Mesothelial cell of epicardium (in vitro differentiated cells): ENCODE results near the gene LPIN1. TPM values are rescaled to one million over a fixed set of nuclear protein-coding genes. Genes with fewer than 3 reads are reported as not detected.
"Not testable (repeated sequence)": the region's sequence is repeated elsewhere in the genome, so short reads cannot be mapped to it uniquely, and the experiment has no call there.

Source experiments
- DNase-seq, 2 experiments: peaks; one replicate each; pipeline ENCODE4 v3.0.0; 2021; ENCODE audit warnings: low spot score in 2 of 2; ENCODE audit not compliant: unreplicated experiment in 2 of 2
- H3K27ac Mint-ChIP-seq: 2 replicates; pipeline ENCODE4 v1.8.0; 2021; ENCODE audit warnings: mixed read lengths
- H3K27me3 Mint-ChIP-seq: 2 replicates; pipeline ENCODE4 v1.8.0; 2021; ENCODE audit warnings: low read depth, mixed read lengths
- H3K36me3 Mint-ChIP-seq: 2 replicates; pipeline ENCODE4 v1.8.0; 2021; ENCODE audit warnings: mixed read lengths
- H3K4me1 Mint-ChIP-seq: 2 replicates; pipeline ENCODE4 v1.8.0; 2021; ENCODE audit warnings: mixed read lengths
- H3K4me3 Mint-ChIP-seq: 2 replicates; pipeline ENCODE4 v1.8.0; 2021; ENCODE audit warnings: mild to moderate bottlenecking, moderate library complexity, mixed read lengths
- H3K9me3 Mint-ChIP-seq: 2 replicates; pipeline ENCODE4 v1.8.0; 2021; ENCODE audit warnings: mixed read lengths
- total RNA-seq: library from RNA; stranded (reverse); gene quantifications from 3 replicates; pipeline ENCODE4 v1.2.1, GENCODE V29; 2021
- TF ChIP-seq, protein P1 (sequence below): fragments of 200-600 bp; sonication (generic); IDR thresholded peaks from one replicate; pipeline ENCODE4 v1.5.0; 2021; ENCODE audit warnings: antibody characterized with exemption; ENCODE audit not compliant: unreplicated experiment

The LPIN1 gene
- total RNA-seq, 1 donor from 2014 or later, result 36.1 TPM

DNA sequence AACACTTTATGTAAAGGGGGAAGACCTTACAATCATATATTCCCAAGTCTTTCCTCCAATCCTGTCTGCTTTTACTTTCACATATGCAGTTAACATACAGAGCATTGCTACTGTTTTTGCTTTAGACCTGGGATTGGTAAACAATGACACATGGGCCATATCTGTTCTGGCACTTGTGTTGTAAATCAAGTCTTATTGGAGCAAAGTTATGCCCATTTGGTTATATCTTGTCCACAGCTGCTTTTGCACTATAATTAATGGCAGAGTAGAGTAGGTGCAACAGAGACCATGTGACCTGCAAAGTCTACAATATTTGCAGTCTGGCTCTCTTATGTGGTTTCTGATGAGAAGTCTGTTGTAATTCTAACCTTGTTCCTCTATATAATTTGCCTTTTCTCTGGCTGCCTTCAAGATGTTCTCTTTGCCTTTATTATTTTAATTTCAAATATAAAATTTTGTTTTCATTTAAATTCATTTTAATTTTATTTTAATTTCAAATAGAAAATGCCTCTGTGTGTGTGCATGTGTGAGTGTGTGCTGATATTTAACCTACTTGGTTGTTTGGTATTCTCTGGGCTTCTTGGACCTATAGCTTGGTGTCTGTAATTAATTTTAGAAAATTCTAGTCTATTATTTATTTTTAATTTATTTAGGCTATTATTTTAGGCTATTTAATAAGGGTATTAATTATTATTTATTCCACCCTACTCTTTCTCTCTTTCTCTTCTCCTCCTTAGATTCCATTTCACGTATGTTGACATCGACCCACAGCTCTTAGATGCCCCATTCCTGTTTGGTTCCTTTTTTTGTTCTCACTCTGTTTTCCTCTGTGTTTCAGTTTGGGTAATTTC, 16.8 kb upstream of the LPIN1 start:
- Mint-ChIP-seq H3K4me1 (peaks cover 16% of the 10 kb centered on the region), H3K9me3 (no peaks in the 10 kb centered on the region), H3K4me3 (no peak overlapping the region)

DNA sequence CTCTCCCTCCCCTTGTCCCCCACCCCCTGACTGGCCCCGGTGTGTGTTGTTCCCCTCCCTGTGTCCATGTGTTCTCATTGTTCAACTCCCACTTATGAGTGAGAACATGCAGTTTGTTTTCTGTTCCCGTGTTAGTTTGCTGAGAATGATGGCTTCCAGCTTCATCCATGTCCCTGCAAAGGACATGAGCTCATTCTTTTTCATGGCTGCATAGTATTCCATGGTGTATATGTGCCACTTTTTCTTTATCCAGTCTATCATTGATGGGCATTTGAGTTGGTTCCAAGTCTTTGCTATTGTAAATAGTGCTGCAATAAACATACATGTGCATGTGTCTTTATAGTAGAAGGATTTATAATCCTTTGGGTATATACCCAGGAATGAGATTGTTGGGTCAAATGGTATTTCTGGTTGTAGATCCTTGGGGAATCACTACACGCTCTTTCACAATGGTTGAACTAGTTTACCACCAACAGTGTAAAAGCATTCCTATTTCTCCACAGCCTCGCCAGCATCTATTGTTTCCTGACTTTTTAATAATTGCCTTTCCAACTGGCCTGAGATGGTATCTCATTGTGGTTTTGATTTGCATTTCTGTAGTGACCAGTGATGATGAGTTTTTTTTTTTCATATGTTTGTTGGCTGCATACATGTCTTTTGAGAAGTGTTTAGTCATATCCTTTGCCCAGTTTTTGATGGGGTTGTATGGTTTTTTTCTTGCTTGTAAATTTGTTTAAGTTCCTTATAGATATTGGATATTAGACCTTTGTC, 15.0 kb upstream of the LPIN1 start:
- DNase-seq, H3K27me3 Mint-ChIP-seq, H3K4me3 Mint-ChIP-seq: not testable (repeated sequence)

More for the DNA sequence above, 16.8 kb upstream of the LPIN1 start:
- Mint-ChIP-seq H3K27me3 (peaks cover 10% of the 10 kb centered on the region), H3K27ac (no peak overlapping the region), H3K36me3 (no peaks in the 10 kb centered on the region)
- TF ChIP-seq, protein P1, sequence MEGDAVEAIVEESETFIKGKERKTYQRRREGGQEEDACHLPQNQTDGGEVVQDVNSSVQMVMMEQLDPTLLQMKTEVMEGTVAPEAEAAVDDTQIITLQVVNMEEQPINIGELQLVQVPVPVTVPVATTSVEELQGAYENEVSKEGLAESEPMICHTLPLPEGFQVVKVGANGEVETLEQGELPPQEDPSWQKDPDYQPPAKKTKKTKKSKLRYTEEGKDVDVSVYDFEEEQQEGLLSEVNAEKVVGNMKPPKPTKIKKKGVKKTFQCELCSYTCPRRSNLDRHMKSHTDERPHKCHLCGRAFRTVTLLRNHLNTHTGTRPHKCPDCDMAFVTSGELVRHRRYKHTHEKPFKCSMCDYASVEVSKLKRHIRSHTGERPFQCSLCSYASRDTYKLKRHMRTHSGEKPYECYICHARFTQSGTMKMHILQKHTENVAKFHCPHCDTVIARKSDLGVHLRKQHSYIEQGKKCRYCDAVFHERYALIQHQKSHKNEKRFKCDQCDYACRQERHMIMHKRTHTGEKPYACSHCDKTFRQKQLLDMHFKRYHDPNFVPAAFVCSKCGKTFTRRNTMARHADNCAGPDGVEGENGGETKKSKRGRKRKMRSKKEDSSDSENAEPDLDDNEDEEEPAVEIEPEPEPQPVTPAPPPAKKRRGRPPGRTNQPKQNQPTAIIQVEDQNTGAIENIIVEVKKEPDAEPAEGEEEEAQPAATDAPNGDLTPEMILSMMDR, result no peak
- no peak for DNase-seq

DNA sequence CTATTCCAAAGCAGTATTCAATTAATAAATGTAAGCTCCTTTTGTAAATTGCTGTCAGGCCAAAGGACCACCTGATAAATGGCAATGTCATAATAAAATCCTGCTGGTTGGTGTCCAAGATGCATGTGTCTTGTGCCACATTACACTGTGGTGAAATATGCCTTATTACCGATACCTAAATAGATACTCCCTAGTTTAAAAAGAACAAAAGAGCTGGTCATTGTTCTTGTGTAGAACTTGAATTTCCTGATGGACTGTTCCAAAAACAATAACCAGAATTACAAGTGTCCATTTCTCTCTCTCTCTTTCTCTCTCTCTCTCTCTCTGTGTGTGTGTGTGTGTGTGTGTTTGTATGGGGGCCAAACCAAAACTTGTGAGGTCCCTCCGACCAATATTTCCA, 13.8 kb upstream of the LPIN1 start:
- Mint-ChIP-seq H3K27ac (no peak overlapping the region), H3K27me3 (peaks cover 6% of the 10 kb centered on the region), H3K36me3 (no peaks in the 10 kb centered on the region), H3K4me3 (no peak overlapping the region), H3K4me1 (peaks cover 5% of the 10 kb centered on the region), H3K9me3 (no peaks in the 10 kb centered on the region)
- DNase-seq, result no peak
- TF ChIP-seq, protein P1, result no peak

More for the DNA sequence above, 15.0 kb upstream of the LPIN1 start:
- H3K4me1 Mint-ChIP-seq, result peaks cover 10% of the 10 kb centered on the region
- not testable (repeated sequence) for H3K9me3 Mint-ChIP-seq, H3K36me3 Mint-ChIP-seq, H3K27ac Mint-ChIP-seq

DNA sequence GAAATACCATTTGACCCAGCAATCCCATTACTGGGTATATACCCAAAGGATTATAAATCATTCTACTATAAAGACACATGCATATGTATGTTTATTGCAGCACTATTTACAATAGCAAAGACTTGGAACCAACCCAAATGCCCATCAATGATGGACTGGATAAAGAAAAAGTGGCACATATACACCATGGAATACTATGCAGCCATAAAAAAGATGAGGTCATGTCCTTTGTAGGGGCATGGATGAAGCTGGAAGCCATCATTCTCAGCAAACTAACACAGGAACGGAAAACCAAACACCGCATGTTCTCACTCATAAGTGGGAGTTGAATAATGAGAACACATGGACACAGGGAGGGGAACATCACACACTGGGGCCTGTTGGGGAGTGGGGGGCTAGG, 8.6 kb upstream of the LPIN1 start:
- H3K36me3 Mint-ChIP-seq, H3K9me3 Mint-ChIP-seq, H3K4me1 Mint-ChIP-seq, H3K27me3 Mint-ChIP-seq, DNase-seq, H3K27ac Mint-ChIP-seq, H3K4me3 Mint-ChIP-seq: not testable (repeated sequence)

DNA sequence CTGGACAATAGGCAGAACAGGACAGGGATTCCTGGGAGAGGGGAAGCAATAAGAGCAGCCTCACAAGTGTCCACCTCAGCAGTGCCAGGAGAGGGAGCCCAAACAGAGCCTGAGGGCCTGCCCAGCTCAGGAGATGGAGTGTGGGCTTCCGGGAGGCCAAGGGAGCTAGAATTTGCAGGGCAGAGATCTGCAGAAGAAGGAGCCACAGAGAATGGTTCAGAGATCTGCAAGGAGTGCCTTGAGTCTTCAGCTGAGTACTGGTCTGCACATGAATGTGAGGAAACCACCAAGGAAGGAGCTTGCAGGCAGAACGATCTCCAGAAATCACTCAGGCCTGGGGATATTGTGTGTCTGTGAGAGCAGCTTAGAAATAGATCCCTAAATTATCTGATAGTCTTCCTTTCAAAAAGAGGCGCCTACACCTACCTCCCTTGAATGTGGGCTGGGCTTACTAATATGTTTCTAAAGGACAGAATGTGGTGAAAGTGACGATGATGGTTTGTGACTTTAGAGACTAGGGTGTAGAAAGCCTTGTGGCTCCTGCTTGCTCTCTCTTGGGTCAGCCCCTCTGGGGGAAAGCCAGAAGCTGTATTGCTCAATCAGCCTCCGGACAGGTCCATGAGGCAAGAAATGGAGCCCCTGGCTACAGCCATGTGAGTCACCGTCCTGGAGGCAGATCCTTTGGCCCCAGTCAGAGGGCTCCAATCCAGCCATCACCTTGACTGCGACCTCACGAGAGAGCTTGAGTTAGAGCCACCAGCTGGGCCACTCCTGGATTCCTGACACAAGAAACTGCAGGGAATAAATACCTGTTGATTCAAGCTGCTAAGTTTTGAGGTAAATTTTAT, 7.6 kb upstream of the LPIN1 start:
- peaks cover 6% of the 10 kb centered on the region for H3K4me1 Mint-ChIP-seq
- no peak overlapping the region for H3K27ac Mint-ChIP-seq

DNA sequence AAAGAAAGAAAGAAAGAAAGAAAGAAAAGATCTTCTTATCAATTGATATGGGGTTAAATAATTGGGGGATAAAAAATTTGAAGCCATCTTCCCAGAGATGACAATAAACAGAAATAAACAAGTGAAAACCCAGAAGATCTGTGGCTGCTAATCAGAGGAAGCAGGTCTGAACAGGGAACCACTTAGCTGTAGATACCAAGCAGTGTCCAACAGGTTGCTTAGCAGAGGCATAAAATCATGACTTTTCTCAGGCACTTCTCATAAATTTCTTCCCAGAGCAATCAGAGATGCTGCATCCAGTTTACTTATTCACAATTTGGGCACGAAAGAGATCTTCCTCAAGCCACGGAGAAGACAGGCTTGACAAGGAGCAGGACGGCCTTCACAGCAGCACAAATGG, 5.7 kb upstream of the LPIN1 start:
- H3K36me3 Mint-ChIP-seq, result no peaks in the 10 kb centered on the region
- no peaks in the 10 kb centered on the region for H3K9me3 Mint-ChIP-seq
- H3K27me3 Mint-ChIP-seq, result no peaks in the 10 kb centered on the region
- no peak overlapping the region for H3K4me3 Mint-ChIP-seq
- DNase-seq, result no peak
- H3K27ac Mint-ChIP-seq, result no peak overlapping the region
- H3K4me1 Mint-ChIP-seq, result peaks cover 20% of the 10 kb centered on the region
- TF ChIP-seq, protein P1, result no peak

More for the DNA sequence above, 7.6 kb upstream of the LPIN1 start:
- Mint-ChIP-seq H3K9me3 (no peaks in the 10 kb centered on the region), H3K36me3 (no peaks in the 10 kb centered on the region), H3K4me3 (no peak overlapping the region), H3K27me3 (no peaks in the 10 kb centered on the region)
- peak in 1 of 2 experiments; percentile 51 for DNase-seq
- TF ChIP-seq, protein P1, result no peak
